Measurements from ENCODE around the gene APOL5. TPM values are rescaled to one million over a fixed set of nuclear protein-coding genes. Genes with fewer than 3 reads are reported as not detected.
A peak's percentile ranks its signal among the peaks of the same experiment; 100 is the strongest.

Gene APOL5
- total RNA-seq, 2 experiments from 2014 or later, result 0.67 to 1.8 TPM

DNA sequence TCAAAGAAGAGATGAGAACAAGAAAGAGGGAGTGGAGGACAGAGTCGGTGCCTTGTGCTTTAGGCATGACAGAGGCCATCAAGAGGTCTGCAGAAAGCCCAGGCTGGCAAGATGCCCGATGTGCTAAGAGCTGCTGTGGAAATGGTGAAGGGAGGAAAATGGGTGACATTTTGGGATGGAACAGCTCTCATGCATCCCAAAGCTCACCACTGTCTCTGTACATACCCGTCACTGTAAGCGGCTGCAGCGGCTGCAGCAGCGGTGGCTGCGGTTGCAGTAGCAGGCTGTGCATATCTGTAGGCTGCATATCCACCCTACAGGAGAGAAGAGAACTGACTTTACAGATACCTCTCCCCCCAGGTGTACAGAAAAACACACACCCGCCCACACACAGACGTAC lies 28.6 kb downstream of the APOL5 start:
- H3K9me3 ChIP-seq (ENCODE audit: low read length), result no peaks in the 10 kb centered on the region
- peak overlapping the region; percentile 50 for H3K4me3 ChIP-seq (ENCODE audit: low read depth, low read length, poor library complexity, severe bottlenecking)
- ChIA-PET CTCF (ENCODE audit: unreplicated experiment) (interaction anchor here (0.6 kb wide), 3 partner anchors 10 to 125 kb away, joined by 3 read pairs; no protein-coding TSS in a partner anchor), POLR2A (interaction anchor here (1.9 kb wide), 1 partner anchor 10 kb away, joined by 12 read pairs; no protein-coding TSS in a partner anchor)
- peak overlapping the region; percentile 99 for H3K27ac ChIP-seq (ENCODE audit: low read depth, low read length, poor library complexity, severe bottlenecking)
- H4K20me1 ChIP-seq (ENCODE audit: insufficient read depth, low read length), result no peaks in the 10 kb centered on the region
- H3K79me2 ChIP-seq (ENCODE audit: insufficient read depth, low read depth, low read length), result peaks cover 23% of the 10 kb centered on the region; the same call in 1 of the 2 replicates
- H3K9me2 ChIP-seq (ENCODE audit: insufficient read depth, low read length), result no peaks in the 10 kb centered on the region
- TF ChIP-seq, protein P1, sequence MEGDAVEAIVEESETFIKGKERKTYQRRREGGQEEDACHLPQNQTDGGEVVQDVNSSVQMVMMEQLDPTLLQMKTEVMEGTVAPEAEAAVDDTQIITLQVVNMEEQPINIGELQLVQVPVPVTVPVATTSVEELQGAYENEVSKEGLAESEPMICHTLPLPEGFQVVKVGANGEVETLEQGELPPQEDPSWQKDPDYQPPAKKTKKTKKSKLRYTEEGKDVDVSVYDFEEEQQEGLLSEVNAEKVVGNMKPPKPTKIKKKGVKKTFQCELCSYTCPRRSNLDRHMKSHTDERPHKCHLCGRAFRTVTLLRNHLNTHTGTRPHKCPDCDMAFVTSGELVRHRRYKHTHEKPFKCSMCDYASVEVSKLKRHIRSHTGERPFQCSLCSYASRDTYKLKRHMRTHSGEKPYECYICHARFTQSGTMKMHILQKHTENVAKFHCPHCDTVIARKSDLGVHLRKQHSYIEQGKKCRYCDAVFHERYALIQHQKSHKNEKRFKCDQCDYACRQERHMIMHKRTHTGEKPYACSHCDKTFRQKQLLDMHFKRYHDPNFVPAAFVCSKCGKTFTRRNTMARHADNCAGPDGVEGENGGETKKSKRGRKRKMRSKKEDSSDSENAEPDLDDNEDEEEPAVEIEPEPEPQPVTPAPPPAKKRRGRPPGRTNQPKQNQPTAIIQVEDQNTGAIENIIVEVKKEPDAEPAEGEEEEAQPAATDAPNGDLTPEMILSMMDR (conservative IDR thresholded peaks at IDR 0.05; ENCODE audit: low read length), result no peak
- no peak for TF ChIP-seq EZH2phosphoT487 (IDR thresholded peaks at IDR 0.05; ENCODE audit: borderline replicate concordance, low read depth, low read length)
- intact Hi-C loops (cut with micrococcal nuclease; ENCODE audit: unreplicated experiment), result no loop called here
- peak overlapping the region; percentile 1; the same call in 1 of the 2 replicates for H2AFZ ChIP-seq (ENCODE audit: low read length)
- DNase-seq (ENCODE audit: low spot score), result peak; percentile 78
- H3K36me3 ChIP-seq (ENCODE audit: insufficient read depth, low read length), result peaks cover 34% of the 10 kb centered on the region
- H3K4me1 ChIP-seq (ENCODE audit: insufficient read depth, low read length, poor library complexity, severe bottlenecking), result peaks cover 83% of the 10 kb centered on the region
- no TSS peak for BruUV-seq (replicated peaks)
- peak overlapping the region; percentile 81 for H3K4me2 ChIP-seq (ENCODE audit: low read length)

DNA sequence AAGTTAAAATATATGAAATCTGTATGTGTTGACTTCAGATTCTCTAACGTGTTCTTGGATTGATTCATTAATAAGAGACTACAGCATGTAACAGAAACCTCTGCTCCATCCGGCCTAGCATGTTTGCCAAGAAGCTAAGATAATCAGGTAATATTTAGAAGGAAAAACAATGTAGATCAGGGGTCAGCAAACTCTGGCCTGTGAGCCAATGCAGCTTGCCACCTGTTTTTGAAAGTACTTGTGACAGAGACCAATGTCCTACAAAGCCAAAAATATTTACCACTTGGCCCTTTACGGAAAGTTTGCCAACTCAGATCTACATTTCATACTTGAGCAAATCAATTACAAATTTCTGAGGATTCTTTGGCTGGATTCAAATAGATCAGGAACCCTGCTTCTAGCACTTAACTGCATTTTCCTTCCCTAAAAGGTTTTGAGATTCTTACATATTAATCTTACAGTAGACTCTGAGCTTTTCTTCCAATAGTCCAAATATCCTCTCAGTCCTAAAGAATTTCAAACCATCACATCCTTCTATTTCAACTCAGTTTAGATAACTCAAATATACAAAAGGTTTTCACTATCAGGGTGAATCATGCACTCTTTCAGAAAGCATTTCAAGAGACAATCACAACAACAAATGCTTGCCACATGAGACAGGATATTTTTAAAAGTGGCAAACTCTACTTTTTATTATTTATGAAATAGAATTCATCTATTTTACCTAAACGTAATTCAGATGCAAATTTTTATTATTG lies 29.5 kb downstream of the APOL5 start:
- BruUV-seq (replicated peaks), result no TSS peak
- TF ChIP-seq, protein P1 (conservative IDR thresholded peaks at IDR 0.05; ENCODE audit: low read length), result no peak
- no peak for TF ChIP-seq EZH2phosphoT487 (IDR thresholded peaks at IDR 0.05; ENCODE audit: borderline replicate concordance, low read depth, low read length)
- H3K4me1 ChIP-seq (ENCODE audit: insufficient read depth, low read length, poor library complexity, severe bottlenecking), result peaks cover 92% of the 10 kb centered on the region

More for the DNA sequence above, 29.5 kb downstream of the APOL5 start:
- H3K9me3 ChIP-seq (ENCODE audit: low read length), result no peaks in the 10 kb centered on the region
- ChIA-PET POLR2A (interaction anchor here (0.6 to 1.9 kb wide), 4 partner anchors 9 to 1689 kb away, joined by 3 to 12 read pairs (median 4); no protein-coding TSS in a partner anchor), CTCF (ENCODE audit: unreplicated experiment) (interaction anchor here (0.6 kb wide), 2 partner anchors 126 to 276 kb away, joined by 3 read pairs; no protein-coding TSS in a partner anchor)
- no peaks in the 10 kb centered on the region for H4K20me1 ChIP-seq (ENCODE audit: insufficient read depth, low read length)
- H3K36me3 ChIP-seq (ENCODE audit: insufficient read depth, low read length), result peaks cover 29% of the 10 kb centered on the region
- peak overlapping the region; percentile 81 for H3K4me2 ChIP-seq (ENCODE audit: low read length)
- peak overlapping the region; percentile 50 for H3K4me3 ChIP-seq (ENCODE audit: low read depth, low read length, poor library complexity, severe bottlenecking)
- no peak for DNase-seq (ENCODE audit: low spot score)
- peak overlapping the region; percentile 3; the same call in 1 of the 2 replicates for H2AFZ ChIP-seq (ENCODE audit: low read length)
- H3K79me2 ChIP-seq (ENCODE audit: insufficient read depth, low read depth, low read length), result peaks cover 23% of the 10 kb centered on the region; the same call in 1 of the 2 replicates
- H3K27ac ChIP-seq (ENCODE audit: low read depth, low read length, poor library complexity, severe bottlenecking), result peak overlapping the region; percentile 99
- intact Hi-C loops (cut with micrococcal nuclease; ENCODE audit: unreplicated experiment), result no loop called here
- no peaks in the 10 kb centered on the region for H3K9me2 ChIP-seq (ENCODE audit: insufficient read depth, low read length)

Measured in OCI-LY7 (cell line).